NCI-H2196 (cell line): ENCODE data around the gene LITAF.
A peak's percentile ranks its signal among the peaks of the same experiment; 100 is the strongest.
"Not testable (repeated sequence)": the region's sequence is repeated elsewhere in the genome, so short reads cannot be mapped to it uniquely, and the experiment has no call there.

Experiments
- DNase-seq: peaks from one replicate; lab custom pipeline; 2025; ENCODE audit not compliant: unreplicated experiment; lab: John Stamatoyannopoulos, UW

Gene LITAF

GRCh38 chr16:11524098-11524760 lies 62.5 kb downstream of the LITAF start:
- no peak for DNase-seq

GRCh38 chr16:11521055-11521454 lies 65.7 kb downstream of the LITAF start:
- no peak for DNase-seq

- no peak for DNase-seq
Measured at GRCh38 chr16:11520442-11520841, 66.3 kb downstream of the LITAF start.

DNA sequence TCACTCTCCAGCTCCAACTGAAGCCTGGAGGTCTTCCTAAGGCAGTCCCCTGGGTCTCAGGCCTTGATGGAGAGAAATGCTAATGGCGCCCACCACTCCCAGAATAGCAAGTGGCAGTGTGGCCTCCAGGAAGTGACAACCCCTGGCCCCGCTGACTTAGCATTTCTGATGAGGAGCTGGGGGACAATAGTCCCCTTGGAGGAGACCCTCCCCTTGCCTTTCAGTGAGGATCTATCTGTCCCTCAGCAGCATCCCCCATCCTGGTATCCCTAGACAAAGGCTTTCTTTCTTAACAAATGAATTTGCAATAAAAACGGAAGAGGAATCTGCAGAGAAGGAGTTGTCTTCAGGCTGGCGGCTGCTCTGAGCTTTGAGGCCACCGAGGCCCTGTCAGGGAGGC lies 68.8 kb downstream of the LITAF start:
- no peak for DNase-seq

- no peak for DNase-seq
Measured at GRCh38 chr16:11515540-11516430, 70.9 kb downstream of the LITAF start.

DNA sequence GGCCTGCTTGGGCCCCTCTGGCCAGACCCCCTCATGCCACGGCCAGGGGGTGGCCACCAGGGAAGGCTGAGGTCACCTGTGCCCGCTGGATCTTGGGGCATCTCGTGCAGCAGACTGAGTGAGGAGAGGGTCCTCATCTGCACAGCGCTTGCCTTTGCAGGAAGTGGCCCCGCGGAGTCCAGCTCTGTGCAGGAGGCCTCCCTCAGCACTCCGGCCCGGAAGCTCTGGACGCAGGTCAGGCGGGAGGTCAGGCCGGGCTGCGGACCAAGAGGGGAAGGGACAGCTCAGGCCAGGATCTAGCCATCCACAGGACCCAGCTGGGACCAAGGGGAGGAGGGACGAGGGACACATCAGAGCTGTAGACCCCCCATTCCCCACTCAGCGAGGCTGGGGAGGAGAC lies 72.4 kb downstream of the LITAF start:
- DNase-seq, result no peak

DNA sequence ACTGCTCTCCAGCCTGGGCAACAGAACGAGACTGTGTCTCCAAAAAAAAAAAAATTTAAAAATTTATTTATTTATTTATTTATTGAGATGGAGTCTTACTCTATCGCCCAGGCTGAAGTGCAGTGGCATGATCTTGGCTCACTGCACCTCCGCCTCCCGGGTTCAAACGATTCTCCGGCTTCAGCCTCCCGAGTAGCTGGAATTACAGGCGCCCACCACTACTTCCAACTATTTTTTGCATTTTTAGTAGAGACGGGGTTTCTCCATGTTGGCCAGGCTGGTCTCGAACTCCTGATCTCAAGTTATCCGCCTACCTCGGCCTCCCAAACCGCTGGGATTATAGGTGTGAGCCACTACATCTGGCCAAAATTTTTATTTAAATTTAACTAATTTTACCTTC lies 73.4 kb downstream of the LITAF start:
- DNase-seq, result not testable (repeated sequence)

DNA sequence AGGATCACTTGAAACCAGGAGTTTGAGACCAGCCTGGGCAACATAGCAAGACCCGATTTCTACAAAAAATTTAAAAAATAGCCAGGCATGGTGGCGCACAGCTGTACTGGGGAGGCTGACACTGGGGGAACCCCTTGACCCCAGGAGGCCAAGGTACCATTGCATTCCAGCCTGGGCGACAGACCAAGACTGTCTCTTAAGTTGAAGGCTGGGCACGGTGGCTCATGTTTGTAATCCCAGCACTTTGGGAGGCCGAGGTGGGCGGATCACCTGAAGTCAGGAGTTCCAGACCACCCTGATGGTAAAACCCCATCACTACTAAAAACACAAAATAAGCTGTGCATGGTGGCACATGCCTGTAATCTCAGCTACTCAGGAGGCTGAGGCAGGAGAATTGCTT lies 74.9 kb downstream of the LITAF start:
- DNase-seq, result no peak

DNA sequence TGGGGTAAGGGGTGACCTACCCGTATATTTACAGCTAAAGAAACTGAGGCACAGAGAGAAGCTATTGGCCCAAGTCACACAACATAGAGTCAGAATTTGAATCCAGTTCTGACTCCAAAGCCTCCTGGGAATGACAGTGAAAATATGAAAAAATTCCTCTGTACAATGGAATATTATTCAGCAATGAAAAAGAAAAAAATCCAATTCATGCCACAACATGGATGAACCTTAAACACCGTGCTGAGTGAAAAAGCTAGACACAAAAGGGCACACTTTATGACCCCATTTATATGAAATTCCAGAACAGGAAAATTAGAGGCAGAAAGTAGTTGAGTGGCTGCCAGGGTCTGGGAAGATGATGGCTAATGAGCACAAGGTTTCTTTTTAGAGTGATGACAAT lies 75.4 kb downstream of the LITAF start:
- no peak for DNase-seq

GRCh38 chr16:11510178-11510973 lies 76.3 kb downstream of the LITAF start:
- DNase-seq, result no peak

GRCh38 chr16:11507991-11508390 lies 78.7 kb downstream of the LITAF start:
- DNase-seq, result no peak

- DNase-seq, result no peak
Measured at GRCh38 chr16:11507350-11507749, 79.4 kb downstream of the LITAF start.

DNA sequence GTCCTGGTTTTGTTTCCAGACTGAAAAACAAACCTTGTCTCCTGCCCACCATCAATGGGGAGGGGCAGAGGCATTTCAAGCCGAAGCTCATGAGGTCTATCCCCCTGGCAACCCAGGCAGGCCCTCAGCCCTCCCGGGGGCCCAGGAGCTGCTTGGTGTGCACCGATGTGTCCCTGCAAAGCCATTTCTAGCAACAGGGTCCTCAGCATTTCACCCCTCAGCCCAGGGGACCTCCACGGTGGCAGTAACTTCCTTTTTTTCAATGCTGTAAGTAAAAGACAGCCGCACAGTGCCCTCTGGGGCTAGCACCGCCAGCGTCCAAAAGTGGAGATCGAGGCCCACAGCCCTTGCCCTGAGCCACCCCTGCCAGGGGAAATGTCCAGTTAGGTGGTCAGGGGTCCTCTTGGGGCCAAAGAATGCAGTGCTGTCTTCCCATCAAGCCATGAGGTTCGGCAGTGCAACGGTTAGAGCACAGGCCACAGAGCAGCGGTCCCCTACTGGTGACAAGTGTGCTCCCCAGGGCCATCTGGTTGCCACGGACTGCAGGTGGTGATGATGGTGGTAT lies 79.9 kb downstream of the LITAF start:
- DNase-seq, result no peak

- DNase-seq, result not testable (repeated sequence)
Measured at GRCh38 chr16:11504261-11504660, 82.5 kb downstream of the LITAF start.

GRCh38 chr16:11503566-11503965 lies 83.2 kb downstream of the LITAF start:
- DNase-seq, result no peak

- no peak for DNase-seq
Measured at GRCh38 chr16:11502239-11502638, 84.5 kb downstream of the LITAF start.

- DNase-seq, result no peak
Measured at GRCh38 chr16:11501632-11502031, 85.1 kb downstream of the LITAF start.

DNA sequence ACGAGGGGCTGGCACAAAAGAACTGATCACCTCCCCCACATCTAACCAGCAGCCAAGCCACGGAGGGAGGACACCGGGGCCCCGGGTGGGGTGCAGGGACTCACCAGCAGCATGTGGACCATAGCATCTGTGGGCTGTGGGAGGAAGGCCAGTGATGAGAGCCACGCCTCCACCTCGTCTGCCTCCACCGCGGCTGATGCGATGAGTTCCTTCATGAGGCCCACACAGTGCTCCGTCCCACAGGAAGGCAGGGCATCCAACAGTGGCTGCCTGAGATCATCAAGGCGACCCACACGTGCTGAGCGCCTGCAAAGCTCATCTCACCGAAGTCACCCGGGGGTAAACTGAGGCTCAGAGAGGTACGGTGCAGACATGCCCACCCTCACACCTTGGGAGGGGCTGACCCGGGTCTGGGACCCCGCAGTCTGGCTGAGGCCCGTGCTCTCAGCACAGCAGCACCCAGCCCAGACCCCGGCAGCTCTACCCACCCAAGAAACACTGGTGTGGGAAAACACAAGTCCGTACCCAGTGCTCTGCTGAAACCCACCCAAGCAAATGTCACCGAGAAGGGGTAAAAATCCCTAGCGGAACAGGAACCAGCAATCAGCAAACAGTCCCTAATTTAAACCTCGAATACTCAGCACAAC lies 85.9 kb downstream of the LITAF start:
- DNase-seq, result no peak

- peak; percentile 57 for DNase-seq
Measured at GRCh38 chr16:11499295-11500089, 87.2 kb downstream of the LITAF start.

DNA sequence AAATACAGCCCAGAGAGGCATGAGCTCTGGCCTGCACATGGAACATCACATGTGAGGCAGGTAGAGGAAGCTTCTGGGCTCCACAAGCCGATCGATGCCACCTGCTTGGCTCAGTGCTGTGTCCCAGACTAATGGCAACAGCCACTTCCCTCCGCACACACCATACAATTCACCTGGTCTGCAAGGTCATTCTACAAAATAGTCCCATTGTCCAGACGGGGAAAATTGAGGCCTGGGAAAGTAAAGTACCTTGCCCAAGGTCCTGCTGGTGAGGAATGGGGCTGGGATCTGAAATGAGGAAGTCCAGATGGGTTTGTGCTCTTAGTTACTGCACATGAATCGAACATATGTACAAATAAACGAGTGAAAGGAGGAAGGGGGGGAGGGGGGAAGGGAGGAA lies 88.0 kb downstream of the LITAF start:
- DNase-seq, result no peak
